ENCODE data around the gene BNC2.

Gene BNC2

GRCh38 chr9:16834817-16835216 is 35.7 kb downstream of the BNC2 start:
- TF ChIP-seq GATA3 (IDR thresholded peaks at IDR 0.05; ENCODE audit: low read depth, low read length) (no peak), GATA2 (IDR thresholded peaks at IDR 0.05; ENCODE audit: low read depth, low read length) (no peak)

GRCh38 chr9:16833296-16833835 is 37.1 kb downstream of the BNC2 start:
- no peak for TF ChIP-seq GATA2 (IDR thresholded peaks at IDR 0.05; ENCODE audit: low read depth, low read length)
- TF ChIP-seq GATA3 (IDR thresholded peaks at IDR 0.05; ENCODE audit: low read depth, low read length) = no peak

GRCh38 chr9:16832101-16832500 is 38.4 kb downstream of the BNC2 start:
- TF ChIP-seq GATA3 (IDR thresholded peaks at IDR 0.05; ENCODE audit: low read depth, low read length) = no peak
- no peak for TF ChIP-seq GATA2 (IDR thresholded peaks at IDR 0.05; ENCODE audit: low read depth, low read length)

- TF ChIP-seq GATA2 (IDR thresholded peaks at IDR 0.05; ENCODE audit: low read depth, low read length) (no peak), GATA3 (IDR thresholded peaks at IDR 0.05; ENCODE audit: low read depth, low read length) (no peak)
Observed at GRCh38 chr9:16830806-16831205, 39.7 kb downstream of the BNC2 start.

GRCh38 chr9:16828340-16829281 is 41.9 kb downstream of the BNC2 start:
- TF ChIP-seq GATA3 (IDR thresholded peaks at IDR 0.05; ENCODE audit: low read depth, low read length) (no peak), GATA2 (IDR thresholded peaks at IDR 0.05; ENCODE audit: low read depth, low read length) (no peak)

- TF ChIP-seq GATA3 (IDR thresholded peaks at IDR 0.05; ENCODE audit: low read depth, low read length) = no peak
- TF ChIP-seq GATA2 (IDR thresholded peaks at IDR 0.05; ENCODE audit: low read depth, low read length) = no peak
Observed at GRCh38 chr9:16825971-16826625, 44.4 kb downstream of the BNC2 start.

GRCh38 chr9:16825331-16825725 is 45.1 kb downstream of the BNC2 start:
- TF ChIP-seq GATA2 (IDR thresholded peaks at IDR 0.05; ENCODE audit: low read depth, low read length) = no peak
- no peak for TF ChIP-seq GATA3 (IDR thresholded peaks at IDR 0.05; ENCODE audit: low read depth, low read length)

- TF ChIP-seq GATA2 (IDR thresholded peaks at IDR 0.05; ENCODE audit: low read depth, low read length) = no peak
- no peak for TF ChIP-seq GATA3 (IDR thresholded peaks at IDR 0.05; ENCODE audit: low read depth, low read length)
Observed at GRCh38 chr9:16824545-16825330, 45.7 kb downstream of the BNC2 start.

- TF ChIP-seq GATA3 (IDR thresholded peaks at IDR 0.05; ENCODE audit: low read depth, low read length) (no peak), GATA2 (IDR thresholded peaks at IDR 0.05; ENCODE audit: low read depth, low read length) (no peak)
Observed at GRCh38 chr9:16823906-16824305, 46.6 kb downstream of the BNC2 start.

GRCh38 chr9:16821344-16821743 is 49.1 kb downstream of the BNC2 start:
- no peak for TF ChIP-seq GATA3 (IDR thresholded peaks at IDR 0.05; ENCODE audit: low read depth, low read length)
- no peak for TF ChIP-seq GATA2 (IDR thresholded peaks at IDR 0.05; ENCODE audit: low read depth, low read length)

GRCh38 chr9:16817514-16817913 is 53.0 kb downstream of the BNC2 start:
- TF ChIP-seq GATA3 (IDR thresholded peaks at IDR 0.05; ENCODE audit: low read depth, low read length) (no peak), GATA2 (IDR thresholded peaks at IDR 0.05; ENCODE audit: low read depth, low read length) (no peak)

GRCh38 chr9:16817002-16817401 is 53.5 kb downstream of the BNC2 start:
- TF ChIP-seq GATA3 (IDR thresholded peaks at IDR 0.05; ENCODE audit: low read depth, low read length) (no peak), GATA2 (IDR thresholded peaks at IDR 0.05; ENCODE audit: low read depth, low read length) (no peak)

GRCh38 chr9:16816011-16816410 is 54.5 kb downstream of the BNC2 start:
- TF ChIP-seq GATA3 (IDR thresholded peaks at IDR 0.05; ENCODE audit: low read depth, low read length) (no peak), GATA2 (IDR thresholded peaks at IDR 0.05; ENCODE audit: low read depth, low read length) (no peak)

- TF ChIP-seq GATA3 (IDR thresholded peaks at IDR 0.05; ENCODE audit: low read depth, low read length) (no peak), GATA2 (IDR thresholded peaks at IDR 0.05; ENCODE audit: low read depth, low read length) (no peak)
Observed at GRCh38 chr9:16815079-16815478, 55.4 kb downstream of the BNC2 start.
